ENCODE measurements around the gene HEXIM1. TPM values are rescaled to one million over a fixed set of nuclear protein-coding genes. Genes with fewer than 3 reads are reported as not detected.

The HEXIM1 gene
- 4.8 and 7.1 TPM in 2 replicates for total RNA-seq

GRCh38 chr17:45148183-45149036, at the start of gene HEXIM1:
HEXIM1 (plus strand) TSS chr17:45148475; CDS start chr17:45149191, 716 bp downstream.
- DNase-seq (ENCODE audit: low read depth in 2 of 2) = peak; percentile 100

- DNase-seq (ENCODE audit: low read depth in 2 of 2) = peak; percentile 79 to 89
Observed at GRCh38 chr17:45098869-45099616, 49.2 kb upstream of the HEXIM1 start.

GRCh38 chr17:45101546-45101882, 46.8 kb upstream of the HEXIM1 start:
- no peak for DNase-seq (ENCODE audit: low read depth in 2 of 2)

- no peak for DNase-seq (ENCODE audit: low read depth in 2 of 2)
Observed at GRCh38 chr17:45101883-45102811, 46.1 kb upstream of the HEXIM1 start.

GRCh38 chr17:45102856-45103255, 45.4 kb upstream of the HEXIM1 start:
- DNase-seq (ENCODE audit: low read depth in 2 of 2) = no peak

GRCh38 chr17:45103269-45103795, 44.9 kb upstream of the HEXIM1 start:
- DNase-seq (ENCODE audit: low read depth in 2 of 2) = no peak

GRCh38 chr17:45104029-45104428, 44.2 kb upstream of the HEXIM1 start:
- DNase-seq (ENCODE audit: low read depth in 2 of 2) = no peak

- no peak for DNase-seq (ENCODE audit: low read depth in 2 of 2)
Observed at GRCh38 chr17:45104497-45104896, 43.8 kb upstream of the HEXIM1 start.

GRCh38 chr17:45104907-45105624, 43.2 kb upstream of the HEXIM1 start:
- no peak for DNase-seq (ENCODE audit: low read depth in 2 of 2)

GRCh38 chr17:45106096-45106495, 42.2 kb upstream of the HEXIM1 start:
- no peak for DNase-seq (ENCODE audit: low read depth in 2 of 2)

- DNase-seq (ENCODE audit: low read depth in 2 of 2) = no peak
Observed at GRCh38 chr17:45106582-45106981, 41.7 kb upstream of the HEXIM1 start.

- DNase-seq (ENCODE audit: low read depth in 2 of 2) = no peak
Observed at GRCh38 chr17:45107293-45108010, 40.8 kb upstream of the HEXIM1 start.

- DNase-seq (ENCODE audit: low read depth in 2 of 2) = no peak
Observed at GRCh38 chr17:45108051-45108450, 40.2 kb upstream of the HEXIM1 start.

GRCh38 chr17:45108595-45109521, 39.4 kb upstream of the HEXIM1 start:
- peak; percentile 33 to 67 for DNase-seq (ENCODE audit: low read depth in 2 of 2)

GRCh38 chr17:45110676-45111611, 37.3 kb upstream of the HEXIM1 start:
- DNase-seq (ENCODE audit: low read depth in 2 of 2) = no peak

- no peak for DNase-seq (ENCODE audit: low read depth in 2 of 2)
Observed at GRCh38 chr17:45111850-45112249, 36.4 kb upstream of the HEXIM1 start.

- DNase-seq (ENCODE audit: low read depth in 2 of 2) = no peak
Observed at GRCh38 chr17:45112559-45113423, 35.5 kb upstream of the HEXIM1 start.

Measured in lung microvascular endothelial cell (primary cell).